GM10248 (cell line): ENCODE data around the gene KLHL20.

Experiments
- CTCF ChIA-PET: fragments of 300-600 bp; sonication (Branson Sonifier 250); formaldehyde crosslinking; extraction: SDS; loops from one replicate; lab custom pipeline; 2021; ENCODE audit warnings: antibody characterized with exemption; lab: Yijun Ruan, JAX
- POLR2A ChIA-PET: fragments of 350-650 bp; sonication (Branson Sonifier 250); formaldehyde crosslinking; extraction: SDS; loops from one replicate; lab custom pipeline; 2020; ENCODE audit warnings: antibody characterized with exemption; lab: Yijun Ruan, JAX
- DNase-seq: peaks from one replicate; pipeline ENCODE4 v3.0.0; 2012; ENCODE audit errors: extremely low spot score
- CTCF ChIP-seq: IDR thresholded peaks from 2 replicates; pipeline ENCODE4 v1.5.1; 2012; ENCODE audit warnings: mild to moderate bottlenecking, low read depth; ENCODE audit errors: extremely low read depth, missing control alignments, control extremely low read depth

KLHL20 gene

GRCh38 chr1:173824315-173825081 lies 109.7 kb downstream of the KLHL20 start, which contains the start of the genes CENPL and DARS2:
TSS of gene CENPL (minus strand) at chr1:173824883. CDS start at chr1:173811299, 13,584 bp downstream.
TSS of gene DARS2 (plus strand) at chr1:173824673. CDS start at chr1:173825230, 557 bp downstream.
- ChIA-PET CTCF (interaction anchor here (0.9 to 4.0 kb wide), 8 partner anchors 13 to 1080 kb away, joined by 3 to 25 read pairs (median 3); no protein-coding TSS in a partner anchor), POLR2A (interaction anchor here (1.0 to 1.4 kb wide), 2 partner anchors 39 to 43 kb away, joined by 4 read pairs; partner anchors contain the start of gene GAS5)
- DNase-seq = peak; percentile 90
- TF ChIP-seq CTCF = peak; percentile 25

GRCh38 chr1:173827611-173828010 lies 112.8 kb downstream of the KLHL20 start:
- ChIA-PET CTCF (interaction anchor here (1.5 kb wide), 1 partner anchor 397 kb away, joined by 7 read pairs; no protein-coding TSS in a partner anchor), POLR2A (interaction anchor here (0.6 kb wide), 1 partner anchor 17 kb away, joined by 5 read pairs; no protein-coding TSS in a partner anchor)
- DNase-seq = no peak
- TF ChIP-seq CTCF = no peak

GRCh38 chr1:173832748-173833147 lies 118.0 kb downstream of the KLHL20 start:
- DNase-seq = no peak
- POLR2A ChIA-PET = no interaction called here
- CTCF ChIA-PET = no interaction called here
- TF ChIP-seq CTCF = no peak
